PC-3 (cell line): Measurements from ENCODE around the gene RMDN3. TPM values are rescaled to one million over a fixed set of nuclear protein-coding genes. Genes with fewer than 3 reads are reported as not detected.

Source experiments
- ATAC-seq: fragments of 200-7000 bp; cut with Tn5 transposase; 2 replicates; pipeline ENCODE4 v1.9.1; 2020; ENCODE audit warnings: mild to moderate bottlenecking, moderate library complexity
- BruUV-seq: library from RNA; stranded (reverse); fragments of 400-500 nt; replicated peaks from 2 replicates; lab custom pipeline; 2021; lab: Mats Ljungman, UMichigan
- CTCF ChIA-PET: fragments of 300-600 bp; sonication (Branson Sonifier 250); formaldehyde crosslinking; loops from one replicate; lab custom pipeline; 2022; ENCODE audit warnings: antibody characterized with exemption; lab: Charles Lee
- POLR2A ChIA-PET: fragments of 300-600 bp; sonication (Branson Sonifier 250); formaldehyde crosslinking; loops from one replicate; lab custom pipeline; 2022; ENCODE audit warnings: antibody characterized with exemption; ENCODE audit not compliant: unreplicated experiment; lab: Charles Lee
- DNase-seq: peaks from one replicate; pipeline ENCODE4 v3.0.0-alpha.2; 2015
- H2AFZ ChIP-seq: fragments of 300-600 bp; sonication (generic); 2 replicates; pipeline ENCODE4 v1.6.0; 2016; ENCODE audit warnings: antibody characterized with exemption, low read length
- H3F3A ChIP-seq: fragments of 300-600 bp; sonication (generic); one replicate; pipeline ENCODE4 v1.6.0; 2017; ENCODE audit warnings: antibody characterized with exemption, low read length, control low read depth, mild to moderate bottlenecking; ENCODE audit not compliant: unreplicated experiment
- H3K27ac ChIP-seq: fragments of 300-600 bp; sonication (generic); 2 replicates; pipeline ENCODE4 v1.5.1; 2016; ENCODE audit warnings: mild to moderate bottlenecking, low read length
- H3K27me3 ChIP-seq: fragments of 300-600 bp; sonication (generic); 2 replicates; pipeline ENCODE4 v1.6.1; 2016; ENCODE audit warnings: low read length, mixed read lengths
- H3K36me3 ChIP-seq: fragments of 300-600 bp; sonication (generic); 2 replicates; pipeline ENCODE4 v1.6.1; 2016; ENCODE audit warnings: low read depth, mixed run types, low read length, mixed read lengths
- H3K4me1 ChIP-seq: fragments of 300-600 bp; sonication (generic); 2 replicates; pipeline ENCODE4 v1.5.1; 2016; ENCODE audit warnings: low read length; ENCODE audit not compliant: insufficient read depth
- H3K4me2 ChIP-seq: fragments of 300-600 bp; sonication (generic); 2 replicates; pipeline ENCODE4 v1.6.0; 2016; ENCODE audit warnings: low read length
- H3K4me3 ChIP-seq: fragments of 300-600 bp; sonication (generic); 2 replicates; pipeline ENCODE4 v1.5.1; 2016; ENCODE audit warnings: mild to moderate bottlenecking, low read length, mixed read lengths
- H3K79me2 ChIP-seq: fragments of 300-600 bp; sonication (generic); 2 replicates; pipeline ENCODE4 v1.6.1; 2017; ENCODE audit warnings: low read length, mixed read lengths
- H3K9ac ChIP-seq: fragments of 300-600 bp; sonication (generic); 2 replicates; pipeline ENCODE4 v1.6.0; 2016; ENCODE audit warnings: mild to moderate bottlenecking, low read length
- H3K9me2 ChIP-seq: fragments of 300-600 bp; sonication (generic); replicated peaks from 2 replicates; pipeline ENCODE4 v1.6.1; 2016; ENCODE audit warnings: mixed run types, low read length, mixed read lengths
- H3K9me3 ChIP-seq: fragments of 300-600 bp; sonication (generic); 2 replicates; pipeline ENCODE4 v1.6.1; 2016; ENCODE audit warnings: low read length, mixed read lengths
- H4K20me1 ChIP-seq: fragments of 300-600 bp; sonication (generic); 2 replicates; pipeline ENCODE4 v1.6.1; 2016; ENCODE audit warnings: low read length, mixed read lengths
- CTCF ChIP-seq: fragments of 300-600 bp; sonication (generic); conservative IDR thresholded peaks from 2 replicates; pipeline ENCODE4 v1.5.1; 2017; ENCODE audit warnings: antibody characterized with exemption, low read depth, mild to moderate bottlenecking, low read length
- EZH2 ChIP-seq: fragments of 300-600 bp; sonication (generic); IDR thresholded peaks from one replicate; pipeline ENCODE4 v1.6.1; 2017; ENCODE audit warnings: antibody characterized with exemption, mild to moderate bottlenecking, low read length; ENCODE audit not compliant: unreplicated experiment
- EZH2phosphoT487 ChIP-seq: fragments of 300-600 bp; sonication (generic); IDR thresholded peaks from 2 replicates; pipeline ENCODE4 v1.6.1; 2018; ENCODE audit warnings: mild to moderate bottlenecking, antibody characterized with exemption, low read length, borderline replicate concordance
- intact Hi-C: fragments of 100-400 bp; cut with micrococcal nuclease; formaldehyde crosslinking; loops from 2 replicates; pipeline ENCODE4 v1.9.0; 2023
- total RNA-seq: library from RNA; depleted of rRNA; stranded (reverse); fragments of >200 nt; gene quantifications from 2 replicates; pipeline ENCODE4 v1.2.3, GENCODE V29; 2014

RMDN3 gene
- total RNA-seq, 1 experiment from 2014 or later: 21.4 TPM

DNA sequence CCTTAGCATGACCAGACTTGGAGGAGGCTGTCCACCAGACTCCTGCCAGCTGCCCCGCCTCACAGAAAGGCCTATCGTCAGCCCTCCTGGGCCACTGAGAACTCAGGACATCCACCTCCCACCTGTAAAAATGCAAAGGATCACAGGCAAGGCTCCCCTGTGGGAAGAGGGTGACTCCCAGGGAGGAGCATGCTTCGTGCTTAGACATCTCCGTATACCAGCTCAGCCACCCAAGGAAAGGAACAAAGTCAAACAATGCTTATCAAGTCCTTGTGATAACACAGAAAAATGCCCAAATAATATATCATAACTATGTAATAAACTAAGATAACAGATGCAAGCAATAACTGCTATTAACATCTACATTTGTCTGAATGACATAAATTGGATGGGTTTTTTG, 4.2 kb downstream of the RMDN3 start:
- peaks cover 48% of the 10 kb centered on the region for H3K79me2 ChIP-seq
- H3K9me3 ChIP-seq: no peaks in the 10 kb centered on the region
- H3K27me3 ChIP-seq: no peaks in the 10 kb centered on the region
- no peak overlapping the region for H2AFZ ChIP-seq
- DNase-seq (no peak), ATAC-seq (no peak)
- no peaks in the 10 kb centered on the region for H4K20me1 ChIP-seq
- no peak overlapping the region for H3K27ac ChIP-seq
- no peak overlapping the region for H3K4me2 ChIP-seq
- no TSS peak for BruUV-seq
- TF ChIP-seq EZH2: no peak
- TF ChIP-seq CTCF: no peak
- TF ChIP-seq EZH2phosphoT487: no peak
- intact Hi-C loops: no loop called here
- peaks cover 15% of the 10 kb centered on the region for H3K4me1 ChIP-seq
- ChIA-PET POLR2A (interaction anchor here (0.5 kb wide), 1 partner anchor 1221 kb away, joined by 3 read pairs; the partner anchor contains the start of gene EHD4), CTCF (no interaction called here)
- H3K9ac ChIP-seq: no peak overlapping the region
- H3K36me3 ChIP-seq: peaks cover 14% of the 10 kb centered on the region; the same call in 1 of the 2 replicates
- no peak overlapping the region for H3K4me3 ChIP-seq
- H3K9me2 ChIP-seq: no peaks in the 10 kb centered on the region
- peaks cover 3% of the 10 kb centered on the region for H3F3A ChIP-seq

GRCh38 chr15:40749151-40749630, 5.9 kb downstream of the RMDN3 start:
- intact Hi-C loops: no loop called here
- Histone ChIP-seq H3K4me3 (no peak overlapping the region), H4K20me1 (no peaks in the 10 kb centered on the region), H3K4me1 (peaks cover 12% of the 10 kb centered on the region), H2AFZ (no peak overlapping the region), H3F3A (peaks cover 3% of the 10 kb centered on the region), H3K79me2 (peaks cover 48% of the 10 kb centered on the region), H3K9me2 (no peaks in the 10 kb centered on the region), H3K9me3 (no peaks in the 10 kb centered on the region), H3K4me2 (no peak overlapping the region), H3K9ac (no peak overlapping the region), H3K36me3 (peaks cover 24% of the 10 kb centered on the region; the same call in 1 of the 2 replicates), H3K27me3 (no peaks in the 10 kb centered on the region), H3K27ac (no peak overlapping the region)
- BruUV-seq: no TSS peak
- ATAC-seq (no peak), DNase-seq (no peak)
- TF ChIP-seq EZH2 (no peak), EZH2phosphoT487 (no peak), CTCF (no peak)
- ChIA-PET POLR2A (no interaction called here), CTCF (no interaction called here)
